OCI-LY7 (cell line): ENCODE measurements around the gene PORCN.

Source experiments
- EZH2phosphoT487 ChIP-seq: fragments of 200-600 bp; sonication (generic); IDR thresholded peaks from 2 replicates; pipeline ENCODE4 v1.6.1; 2018; ENCODE audit warnings: low read depth, borderline replicate concordance, mild to moderate bottlenecking, mixed run types, antibody characterized with exemption, low read length, moderate library complexity, mixed read lengths
- TF ChIP-seq, protein P1 (sequence below): fragments of 200-600 bp; sonication (generic); conservative IDR thresholded peaks from 2 replicates; pipeline ENCODE4 v1.5.1; 2014; ENCODE audit warnings: mild to moderate bottlenecking, antibody characterized with exemption, low read length, moderate library complexity, mixed read lengths

DNA sequence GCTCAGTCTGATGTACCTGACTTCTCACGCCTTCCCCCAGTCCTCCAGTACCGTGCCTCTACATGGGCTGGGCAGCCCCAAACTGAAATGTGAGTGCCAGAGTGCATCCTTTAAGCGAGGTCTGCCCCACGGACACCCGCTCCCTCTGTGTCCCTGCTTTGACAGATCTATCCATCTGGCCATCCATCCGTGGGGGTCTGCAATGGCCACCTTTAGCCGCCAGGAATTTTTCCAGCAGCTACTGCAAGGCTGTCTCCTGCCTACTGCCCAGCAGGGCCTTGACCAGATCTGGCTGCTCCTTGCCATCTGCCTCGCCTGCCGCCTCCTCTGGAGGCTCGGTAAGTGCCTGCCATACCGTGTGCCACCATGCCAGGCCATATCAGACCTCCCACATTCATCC lies 827 bp downstream of the PORCN start:
- TF ChIP-seq, protein P1, sequence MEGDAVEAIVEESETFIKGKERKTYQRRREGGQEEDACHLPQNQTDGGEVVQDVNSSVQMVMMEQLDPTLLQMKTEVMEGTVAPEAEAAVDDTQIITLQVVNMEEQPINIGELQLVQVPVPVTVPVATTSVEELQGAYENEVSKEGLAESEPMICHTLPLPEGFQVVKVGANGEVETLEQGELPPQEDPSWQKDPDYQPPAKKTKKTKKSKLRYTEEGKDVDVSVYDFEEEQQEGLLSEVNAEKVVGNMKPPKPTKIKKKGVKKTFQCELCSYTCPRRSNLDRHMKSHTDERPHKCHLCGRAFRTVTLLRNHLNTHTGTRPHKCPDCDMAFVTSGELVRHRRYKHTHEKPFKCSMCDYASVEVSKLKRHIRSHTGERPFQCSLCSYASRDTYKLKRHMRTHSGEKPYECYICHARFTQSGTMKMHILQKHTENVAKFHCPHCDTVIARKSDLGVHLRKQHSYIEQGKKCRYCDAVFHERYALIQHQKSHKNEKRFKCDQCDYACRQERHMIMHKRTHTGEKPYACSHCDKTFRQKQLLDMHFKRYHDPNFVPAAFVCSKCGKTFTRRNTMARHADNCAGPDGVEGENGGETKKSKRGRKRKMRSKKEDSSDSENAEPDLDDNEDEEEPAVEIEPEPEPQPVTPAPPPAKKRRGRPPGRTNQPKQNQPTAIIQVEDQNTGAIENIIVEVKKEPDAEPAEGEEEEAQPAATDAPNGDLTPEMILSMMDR = no peak
- TF ChIP-seq EZH2phosphoT487 = no peak
